K562 (cell line): Measurements from ENCODE around the gene TXNIP. TPM values are rescaled to one million over a fixed set of nuclear protein-coding genes. Genes with fewer than 3 reads are reported as not detected.

Experiments
- BRCA1 ChIP-seq, 2 experiments: fragments of 450-650 bp in 1 of 2; sonication (generic) in 1 of 2; formaldehyde crosslinking in 1 of 2; IDR thresholded peaks; 2 replicates each; pipeline versions ENCODE4 v1.5.0 to v1.6.1; 2017 to 2020; ENCODE audit warnings: mild to moderate bottlenecking in 1 of 2, missing genetic modification reagents in 1 of 2
- CBX8 ChIP-seq: fragments of 200-600 bp; sonication (generic); IDR thresholded peaks from 2 replicates; pipeline ENCODE4 v1.6.1; 2012; ENCODE audit warnings: borderline replicate concordance, mixed run types, low read depth, mild to moderate bottlenecking, moderate library complexity, mixed read lengths, low read length, control low read depth, inconsistent platforms; ENCODE audit not compliant: poor library complexity, severe bottlenecking; ENCODE audit errors: extremely low read depth
- ELF2 ChIP-seq: fragments of 250-450 bp; sonication (Bioruptor Pico); IDR thresholded peaks from 2 replicates; pipeline ENCODE4 v1.5.0; 2021; ENCODE audit warnings: mild to moderate bottlenecking
- FOXA1 ChIP-seq: fragments of 450-650 bp; IDR thresholded peaks from 2 replicates; pipeline ENCODE4 v1.6.1; 2016; ENCODE audit warnings: mild to moderate bottlenecking, borderline replicate concordance
- HNRNPL ChIP-seq: fragments of 200-400 bp; formaldehyde crosslinking; IDR thresholded peaks from 2 replicates; pipeline ENCODE4 v1.6.1; 2017; ENCODE audit warnings: low read depth, mild to moderate bottlenecking, low read length
- HSF4 ChIP-seq: fragments of 250-450 bp; sonication (Bioruptor Pico); IDR thresholded peaks from 2 replicates; pipeline ENCODE4 v2.1.2; 2022; ENCODE audit warnings: mild to moderate bottlenecking, moderate library complexity, borderline replicate concordance
- MBD1 ChIP-seq: fragments of 250-450 bp; sonication (Bioruptor Pico); IDR thresholded peaks from 2 replicates; pipeline ENCODE4 v1.8.0; 2022; ENCODE audit warnings: inconsistent platforms
- SUPT5H ChIP-seq: fragments of 450-650 bp; IDR thresholded peaks from 2 replicates; pipeline ENCODE4 v1.6.1; 2016
- ZNF175 ChIP-seq: fragments of 200-800 bp; sonication (Bioruptor generic); IDR thresholded peaks from 2 replicates; pipeline ENCODE4 v1.6.1; 2016; ENCODE audit warnings: low read depth, mild to moderate bottlenecking, missing genetic modification characterization, missing compliant biosample characterization
- polyA plus RNA-seq, 8 experiments: library from polyadenylated mRNA; depleted of rRNA in 4 of 8; stranded (reverse) in 5 of 8; unstranded in 3 of 8; fragments of >200 nt; fragmentation: Nextera tagmentation in 2 of 8; fragmentation: Illumina TruSeq in 1 of 8; extraction: Ambion mirVana in 2 of 8; extraction: Trizol in 1 of 8; gene quantifications; 2 replicates each; pipeline versions ENCODE4 v1.2.1 to v1.2.3, GENCODE V29; 2011 to 2014; ENCODE audit warnings: inconsistent platforms in 1 of 8, missing spikeins in 1 of 8
- total RNA-seq, 7 experiments: library from RNA; depleted of rRNA in 6 of 7; stranded (reverse); fragments of >200 nt in 6 of 7; fragmentation: Illumina TruSeq in 2 of 7; extraction: Trizol in 2 of 7; gene quantifications; 2 replicates each; pipeline versions ENCODE4 v1.2.1 to v1.2.3, GENCODE V29; 2011 to 2021; ENCODE audit warnings: low replicate concordance in 1 of 7
- TF ChIP-seq, protein P1 (sequence below), 3 experiments: fragments of 200-800 bp in 1 of 3; sonication (Bioruptor generic) in 1 of 3; sonication (generic) in 1 of 3; formaldehyde crosslinking in 1 of 3; IDR thresholded peaks; 2 replicates each; pipeline versions ENCODE4 v1.6.1 to v1.8.0; 2016 to 2022; ENCODE audit warnings: mild to moderate bottlenecking in 2 of 3, missing compliant biosample characterization in 2 of 3, missing genetic modification characterization in 2 of 3, missing genetic modification reagents in 1 of 3
- TF ChIP-seq, protein P2 (sequence below): fragments of 450-650 bp; IDR thresholded peaks from 2 replicates; pipeline ENCODE4 v1.6.1; 2018; ENCODE audit warnings: mild to moderate bottlenecking, low read depth; ENCODE audit not compliant: partially characterized antibody
- TF ChIP-seq, protein P3 (sequence below): fragments of 250-450 bp; sonication (Bioruptor Pico); IDR thresholded peaks from 2 replicates; pipeline ENCODE4 v1.4.0; 2020
- TF ChIP-seq, protein P4 (sequence below): fragments of 250-450 bp; sonication (Bioruptor Pico); IDR thresholded peaks from 2 replicates; pipeline ENCODE4 v1.9.0; 2021; ENCODE audit warnings: mild to moderate bottlenecking

The TXNIP gene
- total and polyA plus RNA-seq, 9 of the 15 experiments (the other 6 are each of a cell fraction or from before 2014, with no cell fraction given), result 120 to 499 (median 257) TPM

GRCh38 chr1:145992958-145993617 lies 3.3 kb downstream of the TXNIP start (continued):
- TF ChIP-seq, protein P1, sequence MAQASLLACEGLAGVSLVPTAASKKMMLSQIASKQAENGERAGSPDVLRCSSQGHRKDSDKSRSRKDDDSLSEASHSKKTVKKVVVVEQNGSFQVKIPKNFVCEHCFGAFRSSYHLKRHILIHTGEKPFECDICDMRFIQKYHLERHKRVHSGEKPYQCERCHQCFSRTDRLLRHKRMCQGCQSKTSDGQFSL (CRISPR knock-in tag; IDR thresholded peaks at IDR 0.05), result no peak
- TF ChIP-seq, protein P1 (tag; IDR thresholded peaks at IDR 0.05), result no peak
- TF ChIP-seq HSF4 (CRISPR knock-in tag) (no peak), SUPT5H (0 out of 2 replicates have a peak, but pooled peaks have one; percentile 7), ELF2 (CRISPR knock-in tag) (no peak), HNRNPL (no peak), MBD1 (CRISPR knock-in tag) (no peak), BRCA1 (IDR thresholded peaks at IDR 0.05) (no peak), BRCA1 (CRISPR knock-in tag; IDR thresholded peaks at IDR 0.05) (no peak), FOXA1 (no peak), CBX8 (no peak), ZNF175 (CRISPR knock-in tag) (peak; percentile 6; the same call in 1 of the 2 replicates)
- TF ChIP-seq, protein P2, sequence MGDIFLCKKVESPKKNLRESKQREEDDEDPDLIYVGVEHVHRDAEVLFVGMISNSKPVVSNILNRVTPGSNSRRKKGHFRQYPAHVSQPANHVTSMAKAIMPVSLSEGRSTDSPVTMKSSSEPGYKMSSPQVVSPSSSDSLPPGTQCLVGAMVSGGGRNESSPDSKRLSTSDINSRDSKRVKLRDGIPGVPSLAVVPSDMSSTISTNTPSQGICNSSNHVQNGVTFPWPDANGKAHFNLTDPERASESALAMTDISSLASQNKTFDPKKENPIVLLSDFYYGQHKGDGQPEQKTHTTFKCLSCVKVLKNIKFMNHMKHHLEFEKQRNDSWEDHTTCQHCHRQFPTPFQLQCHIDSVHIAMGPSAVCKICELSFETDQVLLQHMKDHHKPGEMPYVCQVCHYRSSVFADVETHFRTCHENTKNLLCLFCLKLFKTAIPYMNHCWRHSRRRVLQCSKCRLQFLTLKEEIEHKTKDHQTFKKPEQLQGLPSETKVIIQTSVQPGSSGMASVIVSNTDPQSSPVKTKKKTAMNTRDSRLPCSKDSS, result no peak
- TF ChIP-seq, protein P3, sequence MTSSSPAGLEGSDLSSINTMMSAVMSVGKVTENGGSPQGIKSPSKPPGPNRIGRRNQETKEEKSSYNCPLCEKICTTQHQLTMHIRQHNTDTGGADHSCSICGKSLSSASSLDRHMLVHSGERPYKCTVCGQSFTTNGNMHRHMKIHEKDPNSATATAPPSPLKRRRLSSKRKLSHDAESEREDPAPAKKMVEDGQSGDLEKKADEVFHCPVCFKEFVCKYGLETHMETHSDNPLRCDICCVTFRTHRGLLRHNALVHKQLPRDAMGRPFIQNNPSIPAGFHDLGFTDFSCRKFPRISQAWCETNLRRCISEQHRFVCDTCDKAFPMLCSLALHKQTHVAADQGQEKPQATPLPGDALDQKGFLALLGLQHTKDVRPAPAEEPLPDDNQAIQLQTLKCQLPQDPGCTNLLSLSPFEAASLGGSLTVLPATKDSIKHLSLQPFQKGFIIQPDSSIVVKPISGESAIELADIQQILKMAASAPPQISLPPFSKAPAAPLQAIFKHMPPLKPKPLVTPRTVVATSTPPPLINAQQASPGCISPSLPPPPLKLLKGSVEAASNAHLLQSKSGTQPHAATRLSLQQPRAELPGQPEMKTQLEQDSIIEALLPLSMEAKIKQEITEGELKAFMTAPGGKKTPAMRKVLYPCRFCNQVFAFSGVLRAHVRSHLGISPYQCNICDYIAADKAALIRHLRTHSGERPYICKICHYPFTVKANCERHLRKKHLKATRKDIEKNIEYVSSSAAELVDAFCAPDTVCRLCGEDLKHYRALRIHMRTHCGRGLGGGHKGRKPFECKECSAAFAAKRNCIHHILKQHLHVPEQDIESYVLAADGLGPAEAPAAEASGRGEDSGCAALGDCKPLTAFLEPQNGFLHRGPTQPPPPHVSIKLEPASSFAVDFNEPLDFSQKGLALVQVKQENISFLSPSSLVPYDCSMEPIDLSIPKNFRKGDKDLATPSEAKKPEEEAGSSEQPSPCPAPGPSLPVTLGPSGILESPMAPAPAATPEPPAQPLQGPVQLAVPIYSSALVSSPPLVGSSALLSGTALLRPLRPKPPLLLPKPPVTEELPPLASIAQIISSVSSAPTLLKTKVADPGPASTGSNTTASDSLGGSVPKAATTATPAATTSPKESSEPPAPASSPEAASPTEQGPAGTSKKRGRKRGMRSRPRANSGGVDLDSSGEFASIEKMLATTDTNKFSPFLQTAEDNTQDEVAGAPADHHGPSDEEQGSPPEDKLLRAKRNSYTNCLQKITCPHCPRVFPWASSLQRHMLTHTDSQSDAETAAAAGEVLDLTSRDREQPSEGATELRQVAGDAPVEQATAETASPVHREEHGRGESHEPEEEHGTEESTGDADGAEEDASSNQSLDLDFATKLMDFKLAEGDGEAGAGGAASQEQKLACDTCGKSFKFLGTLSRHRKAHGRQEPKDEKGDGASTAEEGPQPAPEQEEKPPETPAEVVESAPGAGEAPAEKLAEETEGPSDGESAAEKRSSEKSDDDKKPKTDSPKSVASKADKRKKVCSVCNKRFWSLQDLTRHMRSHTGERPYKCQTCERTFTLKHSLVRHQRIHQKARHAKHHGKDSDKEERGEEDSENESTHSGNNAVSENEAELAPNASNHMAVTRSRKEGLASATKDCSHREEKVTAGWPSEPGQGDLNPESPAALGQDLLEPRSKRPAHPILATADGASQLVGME (CRISPR knock-in tag), result no peak
- TF ChIP-seq, protein P4, sequence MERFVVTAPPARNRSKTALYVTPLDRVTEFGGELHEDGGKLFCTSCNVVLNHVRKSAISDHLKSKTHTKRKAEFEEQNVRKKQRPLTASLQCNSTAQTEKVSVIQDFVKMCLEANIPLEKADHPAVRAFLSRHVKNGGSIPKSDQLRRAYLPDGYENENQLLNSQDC (CRISPR knock-in tag), result peak; percentile 25; the same call in 1 of the 2 replicates
